ENCODE data around the gene ISLR. TPM values are rescaled to one million over a fixed set of nuclear protein-coding genes. Genes with fewer than 3 reads are reported as not detected.

ISLR gene
- 1.6 and 3.0 TPM in 2 replicates for polyA plus RNA-seq

GRCh38 chr15:74173380-74174218 is at the start of gene ISLR:
Gene ISLR (plus strand): TSS chr15:74173710. CDS start chr15:74174859, 1,149 bp downstream.

GRCh38 chr15:74130155-74130848 is 43.2 kb upstream of the ISLR start, which contains the start of gene ISLR2:
Gene ISLR2 (plus strand): TSS chr15:74130586. CDS start chr15:74132755, 2,169 bp downstream.

GRCh38 chr15:74202452-74203401 is 29.2 kb downstream of the ISLR start, which contains the start of gene STRA6:
Gene STRA6 (minus strand): TSS chr15:74202787. CDS start chr15:74202267, 520 bp downstream.

Other genes with a start within 250 kb of the ISLR start
- 2.2 TPM in 1 of 2 replicates, not detected in the other for gene LOXL1, start 247.2 kb upstream of the ISLR start, polyA plus RNA-seq
- gene STOML1, start 181.4 kb upstream of the ISLR start, polyA plus RNA-seq = 4.2 and 8.7 TPM in 2 replicates
- gene PML, start 179.0 kb upstream of the ISLR start, polyA plus RNA-seq = 1.5 and 4.8 TPM in 2 replicates
- not detected in 2 replicates for gene GOLGA6A, start 91.2 kb upstream of the ISLR start, polyA plus RNA-seq
- gene ISLR2, start 43.1 kb upstream of the ISLR start, polyA plus RNA-seq = 0.23 TPM in 1 of 2 replicates, not detected in the other
- gene STRA6, start 29.1 kb downstream of the ISLR start, polyA plus RNA-seq = not detected in 2 replicates
- not detected in 2 replicates for gene CCDC33, start 62.6 kb downstream of the ISLR start, polyA plus RNA-seq
- gene CYP11A1, start 193.9 kb downstream of the ISLR start, polyA plus RNA-seq = 0.85 and 1.3 TPM in 2 replicates

Data from Purkinje cell (primary cell).